Breast epithelium (tissue), 3 donors: ENCODE measurements around the gene EPHA6.

Experiments
- CTCF ChIP-seq, 3 donors: fragments of 450-650 bp; IDR thresholded peaks; one replicate each; pipeline ENCODE4 v1.5.1; 2016 to 2017; ENCODE audit warnings: antibody characterized with exemption in 3 of 3, mild to moderate bottlenecking in 3 of 3, moderate library complexity in 3 of 3
- POLR2A ChIP-seq: fragments of 450-650 bp; IDR thresholded peaks from one replicate; pipeline ENCODE4 v1.6.1; 2016; ENCODE audit warnings: antibody characterized with exemption, mild to moderate bottlenecking, moderate library complexity

GRCh38 chr3:97738761-97739160, 924.4 kb downstream of the EPHA6 start:
- no peak for TF ChIP-seq POLR2A
- no peak for TF ChIP-seq CTCF (IDR thresholded peaks at IDR 0.05)
